NK-92 treated with Interleukin-12 subunit alpha and Interleukin-12 subunit beta, amount 100 ng/mL, for 24 hours (cell line): ENCODE measurements around the gene KDM6A.
"Not testable (repeated sequence)": the region's sequence is repeated elsewhere in the genome, so short reads cannot be mapped to it uniquely, and the experiment has no call there.

ENCODE experiments used
- DNase-seq: peaks from one replicate; lab custom pipeline; 2025; lab: John Stamatoyannopoulos, UW

KDM6A gene

DNA sequence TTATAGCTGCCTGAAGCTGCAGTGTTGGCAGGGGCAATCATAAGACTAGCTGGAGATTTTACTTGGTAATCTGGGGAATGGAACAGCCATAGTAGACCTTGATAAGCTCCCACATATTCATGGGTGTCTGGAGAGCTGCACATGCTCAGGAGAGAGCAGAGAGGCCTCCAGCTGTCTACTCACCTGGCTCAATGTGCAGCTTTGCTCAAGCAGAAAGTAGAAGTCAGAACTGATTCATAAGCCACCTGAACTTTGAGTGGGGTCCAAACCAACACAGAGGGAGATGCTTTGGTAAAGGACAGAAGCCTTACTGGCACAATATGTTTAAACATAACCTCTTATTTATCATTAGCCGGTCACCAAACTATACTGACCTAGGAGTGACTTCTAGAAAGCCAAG, 54.4 kb downstream of the KDM6A start:
- no peak for DNase-seq

DNA sequence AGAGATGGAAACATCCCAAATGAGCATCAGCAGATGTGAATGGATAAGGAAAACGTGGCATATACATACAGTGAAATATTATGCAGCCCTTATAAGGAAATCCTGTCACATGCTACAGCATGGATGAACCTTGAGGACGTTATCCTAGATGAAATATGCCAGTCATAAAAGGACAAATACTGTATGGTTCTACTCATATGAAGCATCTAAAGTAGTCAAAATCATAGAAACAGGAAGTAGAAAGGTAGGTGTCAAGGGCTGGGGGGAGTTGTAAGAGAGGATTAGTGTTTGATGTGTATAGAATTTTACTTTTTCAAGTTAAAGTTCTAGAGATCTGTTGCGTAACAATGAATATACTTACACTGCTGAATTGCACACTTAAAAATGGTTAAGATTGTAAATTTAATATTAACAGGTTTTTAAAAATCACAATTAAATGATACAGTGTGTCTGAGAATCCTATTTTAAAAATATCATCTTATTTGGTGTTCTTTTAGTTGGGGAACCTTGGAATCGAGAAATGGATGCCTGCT, 58.5 kb downstream of the KDM6A start:
- DNase-seq, result no peak

DNA sequence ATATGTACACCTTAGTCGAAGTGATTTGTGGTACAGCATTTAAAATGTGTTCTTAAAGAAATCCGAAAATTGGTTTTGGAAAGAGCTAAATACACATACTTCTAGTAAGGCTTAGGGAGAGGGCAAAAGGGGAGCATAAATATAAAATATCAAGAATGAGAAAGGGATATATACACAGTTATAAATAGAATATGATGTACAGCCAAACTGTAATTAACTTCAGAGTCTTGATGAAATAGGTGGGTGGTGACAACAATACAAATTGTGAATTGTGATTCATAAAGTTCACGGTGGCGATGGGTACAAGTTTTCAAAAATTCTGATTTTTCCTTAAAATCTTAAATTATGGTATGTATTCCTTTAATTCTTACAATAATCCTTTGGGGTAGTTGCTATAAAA, 62.2 kb downstream of the KDM6A start:
- no peak for DNase-seq

DNA sequence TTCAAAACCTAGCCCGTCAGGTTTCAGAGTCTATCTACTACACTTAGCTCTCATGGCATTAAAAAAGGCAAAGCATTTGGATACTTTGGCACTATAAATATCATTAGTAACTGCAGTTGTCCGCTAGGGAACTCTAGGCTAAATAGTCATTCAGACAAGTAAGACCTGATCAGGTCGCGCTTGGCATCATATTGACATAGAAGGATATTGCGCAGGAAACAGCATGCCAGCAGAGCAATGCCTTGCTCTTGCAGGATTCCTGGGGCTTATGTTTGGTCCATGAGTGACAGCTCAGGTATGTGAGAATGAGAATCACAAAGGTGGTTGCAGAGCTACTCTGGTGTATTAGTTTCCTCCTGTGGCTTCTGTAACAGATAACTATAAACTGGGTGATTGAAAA, 62.7 kb downstream of the KDM6A start:
- DNase-seq, result no peak

GRCh38 chrX:44937606-44938005, 64.6 kb downstream of the KDM6A start:
- no peak for DNase-seq

GRCh38 chrX:44938111-44938510, 65.1 kb downstream of the KDM6A start:
- DNase-seq, result no peak

DNA sequence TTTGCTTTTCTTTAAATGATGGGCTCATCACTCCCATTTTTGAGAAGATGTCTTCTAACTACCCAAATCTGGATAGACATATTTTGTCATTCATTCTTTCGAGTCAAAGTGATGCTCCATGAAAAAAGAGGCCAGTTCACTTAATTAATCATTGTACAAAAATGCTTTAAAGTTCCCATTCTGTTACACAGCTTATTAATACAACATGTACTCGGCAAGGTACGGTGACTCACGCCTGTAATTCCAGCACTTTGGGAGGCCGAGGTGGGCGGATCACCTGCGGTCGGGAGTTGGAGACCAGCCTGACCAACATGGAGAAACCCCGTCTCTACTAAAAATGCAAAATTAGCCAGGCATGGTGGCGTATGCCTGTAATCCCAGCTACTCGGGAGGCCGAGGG, 67.6 kb downstream of the KDM6A start:
- not testable (repeated sequence) for DNase-seq

DNA sequence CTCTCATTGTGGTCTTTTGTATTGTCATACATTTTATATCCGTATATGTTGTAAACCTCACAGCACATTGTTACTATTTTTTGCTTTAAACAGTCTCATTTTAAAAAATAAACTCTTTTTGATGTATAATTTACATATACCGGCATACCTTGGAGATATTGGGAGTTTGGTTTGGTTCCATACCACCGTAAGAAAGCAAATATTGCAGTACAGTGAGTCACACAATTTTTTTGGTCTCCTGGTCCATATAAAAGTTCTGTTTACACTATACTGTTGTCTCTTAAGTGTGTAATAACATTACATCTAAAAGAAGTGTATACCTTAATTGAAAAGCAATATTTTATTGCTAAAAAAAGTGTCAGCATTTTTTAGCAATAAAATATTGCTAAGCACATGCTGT, 70.0 kb downstream of the KDM6A start:
- no peak for DNase-seq

DNA sequence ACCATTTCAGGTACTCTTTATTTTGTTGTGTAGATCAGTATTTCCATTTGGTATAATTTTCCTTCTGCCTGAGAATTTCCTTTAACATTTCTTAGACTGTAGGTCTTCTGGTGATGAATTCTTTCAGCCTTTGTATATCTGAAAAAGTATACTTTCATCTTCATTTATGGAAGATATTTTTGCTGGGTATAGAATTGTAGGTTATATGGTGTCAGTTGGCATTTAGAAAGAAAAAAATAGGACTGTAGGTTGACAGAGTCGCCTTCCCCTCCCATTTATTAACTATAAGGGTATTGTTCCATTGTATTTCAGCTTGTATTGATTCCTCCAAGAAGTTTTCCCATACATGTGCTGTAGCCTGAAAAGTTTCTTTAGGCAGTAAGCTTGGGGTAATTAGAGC, 71.9 kb downstream of the KDM6A start:
- no peak for DNase-seq

DNA sequence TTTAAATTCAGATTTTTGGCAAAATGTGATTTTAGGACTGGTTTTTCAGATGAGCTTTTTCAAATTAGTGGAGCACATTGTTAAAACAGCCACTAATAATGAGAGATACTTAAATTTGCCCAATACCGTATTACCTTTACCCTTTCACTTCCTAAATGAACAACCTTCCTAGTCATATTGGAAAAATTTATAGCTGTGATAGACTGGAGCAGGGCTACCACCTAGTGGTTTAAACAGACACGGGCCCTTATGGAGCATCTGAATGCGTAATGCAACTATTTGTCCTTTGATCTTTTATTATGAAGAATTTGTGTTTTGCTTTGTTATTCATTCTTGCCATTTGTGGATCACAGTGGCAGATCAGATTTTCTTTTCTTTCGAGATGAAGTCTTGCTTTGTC, 72.7 kb downstream of the KDM6A start:
- DNase-seq, result no peak

DNA sequence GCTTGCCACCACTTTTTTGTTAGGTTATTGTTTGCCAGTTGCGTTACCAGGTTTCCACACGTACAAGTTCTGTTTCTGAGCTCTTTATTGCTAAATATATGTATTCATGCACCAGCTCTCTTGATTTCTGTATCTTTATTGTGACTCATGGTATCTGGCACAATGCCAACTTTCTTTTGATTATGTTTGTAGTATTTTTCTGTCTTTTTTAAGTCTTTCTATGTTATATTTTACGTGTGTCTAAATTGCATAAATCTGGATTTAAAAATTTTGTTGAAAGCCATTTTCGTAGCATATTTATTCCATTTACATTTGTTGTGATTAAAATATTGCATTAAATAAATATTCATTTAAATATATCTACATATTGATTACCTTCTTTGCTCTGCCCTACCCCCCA, 73.8 kb downstream of the KDM6A start:
- no peak for DNase-seq

DNA sequence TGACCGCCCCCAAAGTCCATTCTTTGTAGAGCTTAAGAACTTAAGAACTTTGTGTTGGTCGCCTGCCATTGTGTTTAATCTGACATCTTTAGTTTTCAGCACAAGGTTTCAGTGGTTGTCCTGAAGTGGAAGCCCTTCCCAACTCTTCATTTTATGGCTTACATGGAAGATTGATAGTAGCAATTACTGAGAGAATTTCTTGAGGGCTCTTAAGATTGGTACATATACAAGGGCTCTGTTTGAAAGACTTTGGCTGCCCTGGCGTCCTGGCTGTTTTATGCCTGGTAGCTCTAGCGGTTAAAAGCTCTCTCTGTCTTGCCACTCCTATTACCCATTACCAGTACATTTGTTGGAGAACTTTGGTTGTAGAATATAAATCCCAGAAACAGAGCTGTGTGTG, 75.0 kb downstream of the KDM6A start:
- DNase-seq, result no peak

- DNase-seq, result no peak
Observed at GRCh38 chrX:44948406-44948805, 75.4 kb downstream of the KDM6A start.

- DNase-seq, result no peak
Observed at GRCh38 chrX:44949125-44949524, 76.1 kb downstream of the KDM6A start.

DNA sequence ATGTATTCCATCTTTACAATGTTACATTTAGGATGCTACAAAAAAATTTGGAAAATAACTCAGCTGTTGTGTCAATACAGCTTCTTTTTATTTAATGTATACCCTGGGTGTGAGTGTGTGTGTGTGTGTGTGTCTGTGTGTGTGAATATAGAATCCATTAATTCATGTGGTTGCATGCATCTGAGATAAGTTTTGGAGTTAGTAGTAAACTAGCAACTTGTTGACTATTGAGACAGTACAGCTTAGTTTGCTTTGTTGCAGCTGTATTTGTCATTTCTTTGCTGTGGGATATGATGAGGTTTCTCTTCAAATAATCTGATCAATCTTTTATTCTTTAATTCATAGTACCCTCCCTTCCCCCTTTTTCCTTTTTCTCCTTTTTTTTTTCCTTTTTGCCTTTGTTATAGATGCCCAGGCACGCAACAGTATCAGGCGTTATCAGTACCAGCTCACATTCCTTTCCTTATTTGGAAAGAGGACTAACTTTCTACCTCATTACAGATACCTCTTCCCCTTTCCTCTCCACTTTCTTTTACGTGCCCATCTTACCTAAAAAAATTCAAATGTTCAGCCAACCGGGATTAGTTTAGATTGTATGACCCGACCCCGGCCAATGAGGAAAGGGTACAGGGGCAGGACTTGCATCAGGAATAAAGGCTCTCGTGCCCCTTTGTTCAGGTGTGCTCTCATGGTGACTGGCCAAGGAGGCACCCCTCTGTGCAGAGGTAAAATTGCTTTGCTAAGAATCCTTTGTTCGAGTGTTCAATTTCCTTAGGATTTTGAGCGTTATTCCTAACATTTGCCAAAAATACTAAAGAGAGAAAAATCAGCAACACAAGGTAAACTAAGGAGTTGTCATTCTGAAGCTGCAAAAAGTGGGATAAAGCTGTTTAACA, 77.7 kb downstream of the KDM6A start:
- not testable (repeated sequence) for DNase-seq

DNA sequence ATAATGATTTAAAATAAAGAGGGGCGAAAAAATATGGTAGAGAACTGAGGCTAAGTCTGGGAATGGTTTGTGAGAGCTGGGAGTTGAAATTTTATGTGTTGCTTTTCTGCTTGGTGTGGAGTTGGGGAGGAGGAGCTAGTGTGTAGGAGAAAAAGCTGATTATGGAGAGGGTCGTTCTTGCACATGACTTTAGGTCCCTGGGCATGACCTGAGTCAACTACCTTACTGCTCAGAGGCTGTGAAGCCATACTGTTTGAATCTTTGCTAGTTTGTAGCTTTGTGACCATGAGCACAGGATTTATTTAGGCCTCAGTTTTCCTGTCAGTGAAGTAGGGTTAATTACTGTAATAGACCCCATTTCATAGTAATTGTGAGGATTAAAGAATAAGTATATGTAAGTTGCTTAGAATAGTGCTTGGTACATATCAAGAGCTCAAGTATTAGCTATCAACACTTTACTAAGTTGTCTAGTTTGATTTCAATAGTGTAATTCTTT, 78.6 kb downstream of the KDM6A start:
- no peak for DNase-seq

- DNase-seq, result no peak
Observed at GRCh38 chrX:44952329-44953027, 79.5 kb downstream of the KDM6A start.

GRCh38 chrX:44953734-44954502, 80.9 kb downstream of the KDM6A start:
- DNase-seq, result no peak

- DNase-seq, result no peak
Observed at GRCh38 chrX:44954562-44954961, 81.6 kb downstream of the KDM6A start.

GRCh38 chrX:44957848-44958247, 84.9 kb downstream of the KDM6A start:
- no peak for DNase-seq

DNA sequence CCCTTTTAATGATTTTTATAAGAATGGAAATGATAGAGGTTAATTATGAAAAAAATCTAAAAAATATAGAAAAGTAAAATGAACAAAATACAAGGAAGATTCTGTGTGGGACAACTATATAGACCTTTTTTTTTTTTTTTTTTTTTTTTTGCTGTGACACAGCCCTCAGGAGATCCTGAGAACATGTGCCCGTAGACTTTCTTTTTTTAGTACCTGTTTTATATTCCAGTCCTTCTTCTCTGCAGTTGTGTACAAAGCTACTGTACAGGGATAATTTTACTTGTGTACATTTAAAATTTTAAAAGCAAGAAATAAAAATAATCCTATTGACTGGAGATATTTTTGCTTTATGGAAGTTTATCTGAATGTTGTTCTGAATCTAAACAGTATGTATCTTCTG, 85.5 kb downstream of the KDM6A start:
- no peak for DNase-seq
